ENCODE measurements around the gene NACA2.
"Not testable (repeated sequence)": the region's sequence is repeated elsewhere in the genome, so short reads cannot be mapped to it uniquely, and the experiment has no call there.

The NACA2 gene

GRCh38 chr17:61579347-61579746, 11.7 kb downstream of the NACA2 start:
- H3K36me3 Mint-ChIP-seq (ENCODE audit: low read depth): no peaks in the 10 kb centered on the region
- no peaks in the 10 kb centered on the region for H3K9me3 Mint-ChIP-seq
- H3K27ac Mint-ChIP-seq: no peak overlapping the region
- H3K27me3 Mint-ChIP-seq (ENCODE audit: low read depth): peaks cover 38% of the 10 kb centered on the region
- peaks cover 2% of the 10 kb centered on the region for H3K4me1 Mint-ChIP-seq (ENCODE audit: low read depth)
- no peak overlapping the region for H3K4me3 Mint-ChIP-seq

DNA sequence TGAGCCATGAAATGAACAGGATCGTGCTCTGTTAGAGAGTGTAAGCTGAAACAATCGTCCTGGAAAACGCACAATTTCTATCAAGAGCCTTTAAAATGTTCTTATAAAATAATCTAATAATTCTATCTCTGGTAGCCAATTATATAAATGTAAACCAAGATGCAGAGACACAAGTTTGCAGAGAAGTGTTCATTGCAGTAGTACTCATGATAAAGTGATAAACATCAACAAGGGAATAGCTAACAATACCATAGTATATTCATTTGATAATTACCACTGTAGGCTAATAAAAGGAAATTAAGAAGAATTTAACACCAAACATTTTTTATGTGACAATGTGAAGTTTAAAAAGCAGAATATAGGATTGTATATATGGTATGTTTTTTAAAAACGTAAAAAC, 12.4 kb downstream of the NACA2 start:
- Mint-ChIP-seq H3K4me1 (ENCODE audit: low read depth) (peaks cover 2% of the 10 kb centered on the region), H3K36me3 (ENCODE audit: low read depth) (no peaks in the 10 kb centered on the region), H3K4me3 (no peak overlapping the region), H3K27ac (no peak overlapping the region), H3K9me3 (no peaks in the 10 kb centered on the region), H3K27me3 (ENCODE audit: low read depth) (peaks cover 40% of the 10 kb centered on the region)

DNA sequence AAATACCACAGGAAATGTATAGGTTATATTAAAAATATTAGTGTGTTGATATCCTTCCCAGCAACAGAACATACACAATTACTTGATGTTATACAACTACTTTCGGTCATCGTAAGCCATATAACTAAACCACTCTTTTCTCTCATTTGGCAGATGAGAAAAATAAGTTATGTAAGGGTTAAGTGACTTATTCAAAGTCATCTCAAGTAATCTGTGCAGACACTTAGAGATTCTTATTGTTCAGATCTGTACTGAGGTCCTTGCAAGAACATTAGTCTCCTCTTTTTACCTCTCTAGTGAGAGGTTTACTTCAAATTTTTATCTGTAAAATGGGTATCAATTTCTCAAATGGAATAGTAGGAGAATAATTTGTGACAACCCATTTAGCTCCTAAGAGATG, 15.0 kb downstream of the NACA2 start:
- H3K9me3 Mint-ChIP-seq: peaks cover 2% of the 10 kb centered on the region
- peaks cover 33% of the 10 kb centered on the region for H3K27me3 Mint-ChIP-seq (ENCODE audit: low read depth)
- no peak overlapping the region for H3K4me3 Mint-ChIP-seq
- H3K4me1 Mint-ChIP-seq (ENCODE audit: low read depth): peaks cover 2% of the 10 kb centered on the region
- H3K36me3 Mint-ChIP-seq (ENCODE audit: low read depth): no peaks in the 10 kb centered on the region
- no peak overlapping the region for H3K27ac Mint-ChIP-seq

DNA sequence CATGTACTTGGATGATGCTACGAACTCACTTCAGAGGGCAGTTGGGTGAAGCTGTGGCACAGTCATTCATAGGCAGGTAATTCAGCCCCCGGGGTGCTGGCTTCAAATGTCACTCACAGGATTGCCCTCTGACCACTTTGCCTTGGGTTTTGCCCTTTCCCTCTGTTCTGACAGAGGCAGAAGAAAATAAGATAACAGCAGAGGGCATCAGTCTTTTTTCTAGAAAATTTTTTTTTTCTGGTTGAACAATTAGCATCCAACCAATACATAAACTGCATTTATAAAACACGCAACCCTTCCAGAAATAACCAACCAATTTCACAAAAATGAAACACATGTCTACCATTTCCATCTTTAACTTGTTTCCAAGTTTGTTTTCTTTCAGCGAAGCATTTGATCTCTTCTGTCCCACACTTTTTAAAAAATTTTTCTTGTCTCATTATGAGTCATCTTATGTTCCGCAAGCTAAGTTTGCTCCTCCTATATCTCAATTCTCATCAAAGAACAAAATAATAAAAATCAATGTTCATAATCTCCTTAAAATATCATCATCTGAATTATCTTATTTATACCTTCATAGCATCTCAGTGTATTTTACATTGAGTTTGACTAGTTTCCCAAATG, 15.6 kb downstream of the NACA2 start:
- peaks cover 2% of the 10 kb centered on the region for H3K4me1 Mint-ChIP-seq (ENCODE audit: low read depth)
- H3K36me3 Mint-ChIP-seq (ENCODE audit: low read depth): no peaks in the 10 kb centered on the region
- H3K9me3 Mint-ChIP-seq: peaks cover 4% of the 10 kb centered on the region
- H3K4me3 Mint-ChIP-seq: no peak overlapping the region
- peaks cover 31% of the 10 kb centered on the region for H3K27me3 Mint-ChIP-seq (ENCODE audit: low read depth)
- no peak overlapping the region for H3K27ac Mint-ChIP-seq

GRCh38 chr17:61574542-61575351, 16.3 kb downstream of the NACA2 start:
- no peak overlapping the region for H3K27ac Mint-ChIP-seq
- H3K9me3 Mint-ChIP-seq: peaks cover 4% of the 10 kb centered on the region
- no peaks in the 10 kb centered on the region for H3K36me3 Mint-ChIP-seq (ENCODE audit: low read depth)
- peaks cover 27% of the 10 kb centered on the region for H3K27me3 Mint-ChIP-seq (ENCODE audit: low read depth)
- H3K4me3 Mint-ChIP-seq: no peak overlapping the region
- H3K4me1 Mint-ChIP-seq (ENCODE audit: low read depth): peaks cover 2% of the 10 kb centered on the region

GRCh38 chr17:61572547-61572946, 18.5 kb downstream of the NACA2 start:
- H3K4me1 Mint-ChIP-seq (ENCODE audit: low read depth); H3K4me3 Mint-ChIP-seq; H3K9me3 Mint-ChIP-seq; H3K36me3 Mint-ChIP-seq (ENCODE audit: low read depth); H3K27ac Mint-ChIP-seq: not testable (repeated sequence)
- H3K27me3 Mint-ChIP-seq (ENCODE audit: low read depth): peaks cover 23% of the 10 kb centered on the region

- H3K4me1 Mint-ChIP-seq (ENCODE audit: low read depth): no peaks in the 10 kb centered on the region
- peaks cover 4% of the 10 kb centered on the region for H3K9me3 Mint-ChIP-seq
- H3K27me3 Mint-ChIP-seq (ENCODE audit: low read depth): peaks cover 26% of the 10 kb centered on the region
- no peak overlapping the region for H3K27ac Mint-ChIP-seq
- no peaks in the 10 kb centered on the region for H3K36me3 Mint-ChIP-seq (ENCODE audit: low read depth)
- H3K4me3 Mint-ChIP-seq: no peak overlapping the region
These were observed 19.4 kb downstream of the NACA2 start for GRCh38 chr17:61571624-61572023.

DNA sequence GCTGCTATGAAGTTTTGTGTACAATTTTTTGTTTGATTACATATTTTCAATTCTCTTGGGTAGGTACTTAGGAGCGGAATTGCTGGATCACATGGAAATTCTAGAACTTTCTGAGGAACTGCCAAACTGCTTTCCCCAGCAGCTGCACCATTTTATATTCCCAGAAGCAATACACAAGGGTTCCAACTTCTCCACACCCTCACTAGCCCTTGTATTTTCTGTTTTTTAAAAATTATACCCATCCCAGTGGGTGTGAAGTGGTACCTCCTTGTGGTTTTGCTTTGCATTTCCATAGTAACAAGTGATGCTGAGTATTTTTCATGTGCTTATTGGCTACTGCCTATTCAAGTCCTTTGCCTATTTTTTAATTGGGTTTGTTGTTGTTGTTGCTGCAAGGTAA, 20.9 kb downstream of the NACA2 start:
- H3K4me1 Mint-ChIP-seq (ENCODE audit: low read depth): no peaks in the 10 kb centered on the region
- H3K4me3 Mint-ChIP-seq: no peak overlapping the region
- H3K27ac Mint-ChIP-seq: no peak overlapping the region
- no peaks in the 10 kb centered on the region for H3K36me3 Mint-ChIP-seq (ENCODE audit: low read depth)
- peaks cover 4% of the 10 kb centered on the region for H3K9me3 Mint-ChIP-seq
- peaks cover 14% of the 10 kb centered on the region for H3K27me3 Mint-ChIP-seq (ENCODE audit: low read depth)

- not testable (repeated sequence) for H3K36me3 Mint-ChIP-seq (ENCODE audit: low read depth); H3K4me1 Mint-ChIP-seq (ENCODE audit: low read depth); H3K9me3 Mint-ChIP-seq; H3K4me3 Mint-ChIP-seq; H3K27ac Mint-ChIP-seq
- H3K27me3 Mint-ChIP-seq (ENCODE audit: low read depth): peaks cover 11% of the 10 kb centered on the region
These were observed 21.5 kb downstream of the NACA2 start for GRCh38 chr17:61569525-61569924.

GRCh38 chr17:61568219-61569072, 22.6 kb downstream of the NACA2 start:
- no peaks in the 10 kb centered on the region for H3K4me1 Mint-ChIP-seq (ENCODE audit: low read depth)
- no peaks in the 10 kb centered on the region for H3K36me3 Mint-ChIP-seq (ENCODE audit: low read depth)
- peaks cover 4% of the 10 kb centered on the region for H3K9me3 Mint-ChIP-seq
- peaks cover 7% of the 10 kb centered on the region for H3K27me3 Mint-ChIP-seq (ENCODE audit: low read depth)
- no peak overlapping the region for H3K4me3 Mint-ChIP-seq
- no peak overlapping the region for H3K27ac Mint-ChIP-seq

GRCh38 chr17:61567045-61567802, 23.8 kb downstream of the NACA2 start:
- peaks cover 4% of the 10 kb centered on the region for H3K9me3 Mint-ChIP-seq
- no peaks in the 10 kb centered on the region for H3K36me3 Mint-ChIP-seq (ENCODE audit: low read depth)
- no peak overlapping the region for H3K4me3 Mint-ChIP-seq
- H3K27ac Mint-ChIP-seq: no peak overlapping the region
- H3K27me3 Mint-ChIP-seq (ENCODE audit: low read depth): peaks cover 7% of the 10 kb centered on the region
- no peaks in the 10 kb centered on the region for H3K4me1 Mint-ChIP-seq (ENCODE audit: low read depth)

DNA sequence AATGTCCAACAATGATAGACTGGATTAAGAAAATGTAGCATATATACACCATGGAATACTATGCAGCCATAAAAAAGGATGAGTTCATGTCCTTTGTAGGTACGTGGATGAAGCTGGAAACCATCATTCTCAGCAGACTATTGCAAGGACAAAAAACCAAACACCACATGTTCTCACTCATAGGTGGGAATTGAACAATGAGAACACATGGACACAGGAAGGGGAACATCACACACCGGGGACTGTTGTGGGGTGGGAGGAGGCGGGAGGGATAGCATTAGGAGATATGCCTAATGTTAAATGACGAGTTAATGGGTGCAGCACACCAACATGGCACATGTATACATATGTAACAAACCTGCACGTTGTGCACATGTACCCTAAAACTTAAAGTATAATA, 24.6 kb downstream of the NACA2 start:
- H3K27ac Mint-ChIP-seq; H3K4me3 Mint-ChIP-seq; H3K36me3 Mint-ChIP-seq (ENCODE audit: low read depth); H3K27me3 Mint-ChIP-seq (ENCODE audit: low read depth); H3K4me1 Mint-ChIP-seq (ENCODE audit: low read depth); H3K9me3 Mint-ChIP-seq: not testable (repeated sequence)

DNA sequence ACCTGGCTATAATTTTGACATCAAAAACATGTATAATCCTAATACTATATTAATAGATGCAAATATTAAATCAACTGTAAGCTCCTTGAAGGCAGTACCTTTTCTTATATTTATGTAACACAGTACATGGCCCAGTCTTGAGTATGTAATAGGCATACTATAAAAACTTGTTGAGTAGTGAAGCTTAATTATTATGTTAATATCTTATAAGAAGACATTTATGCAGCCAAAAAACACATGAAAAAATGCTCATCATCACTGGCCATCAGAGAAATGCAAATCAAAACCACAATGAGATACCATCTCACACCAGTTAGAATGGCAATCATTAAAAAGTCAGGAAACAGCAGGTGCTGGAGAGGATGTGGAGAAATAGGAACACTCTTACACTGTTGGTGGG, 25.2 kb downstream of the NACA2 start:
- not testable (repeated sequence) for H3K9me3 Mint-ChIP-seq; H3K27ac Mint-ChIP-seq; H3K4me1 Mint-ChIP-seq (ENCODE audit: low read depth); H3K36me3 Mint-ChIP-seq (ENCODE audit: low read depth); H3K4me3 Mint-ChIP-seq; H3K27me3 Mint-ChIP-seq (ENCODE audit: low read depth)

DNA sequence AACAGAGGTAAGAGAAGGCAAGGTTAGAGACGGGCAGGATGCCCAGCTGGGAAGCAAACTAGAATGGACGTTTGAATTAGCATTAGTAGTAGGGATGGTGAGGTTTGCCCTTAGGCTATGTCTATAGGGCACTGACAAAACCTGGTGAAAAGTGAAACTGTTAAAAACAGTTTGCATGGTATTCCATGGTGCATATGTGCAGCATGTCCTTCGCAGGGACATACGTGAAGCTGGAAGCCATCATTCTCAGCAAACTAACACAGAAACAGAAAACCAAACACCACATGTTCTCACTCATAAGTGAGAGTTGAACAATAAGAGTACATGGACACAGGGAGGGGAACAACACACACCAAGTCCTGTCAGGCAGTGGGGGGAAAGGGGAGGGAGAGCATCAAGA, 25.8 kb downstream of the NACA2 start:
- H3K9me3 Mint-ChIP-seq: no peaks in the 10 kb centered on the region
- H3K27ac Mint-ChIP-seq: no peak overlapping the region
- H3K27me3 Mint-ChIP-seq (ENCODE audit: low read depth): peaks cover 4% of the 10 kb centered on the region
- H3K4me3 Mint-ChIP-seq: no peak overlapping the region
- H3K36me3 Mint-ChIP-seq (ENCODE audit: low read depth): no peaks in the 10 kb centered on the region
- H3K4me1 Mint-ChIP-seq (ENCODE audit: low read depth): no peaks in the 10 kb centered on the region
